IPS-18c (cell line): ENCODE measurements around the gene ALPL.

Experiments
- H3K4me3 ChIP-seq: 2 replicates; pipeline ENCODE4 v1.7.0; 2013; ENCODE audit warnings: low read depth, mild to moderate bottlenecking, low read length, moderate library complexity; ENCODE audit not compliant: insufficient read depth
- H3K9me3 ChIP-seq: one replicate; pipeline ENCODE4 v1.6.1; 2013; ENCODE audit warnings: mild to moderate bottlenecking, low read length, moderate library complexity; ENCODE audit not compliant: control insufficient read depth, insufficient read depth

The ALPL gene

DNA sequence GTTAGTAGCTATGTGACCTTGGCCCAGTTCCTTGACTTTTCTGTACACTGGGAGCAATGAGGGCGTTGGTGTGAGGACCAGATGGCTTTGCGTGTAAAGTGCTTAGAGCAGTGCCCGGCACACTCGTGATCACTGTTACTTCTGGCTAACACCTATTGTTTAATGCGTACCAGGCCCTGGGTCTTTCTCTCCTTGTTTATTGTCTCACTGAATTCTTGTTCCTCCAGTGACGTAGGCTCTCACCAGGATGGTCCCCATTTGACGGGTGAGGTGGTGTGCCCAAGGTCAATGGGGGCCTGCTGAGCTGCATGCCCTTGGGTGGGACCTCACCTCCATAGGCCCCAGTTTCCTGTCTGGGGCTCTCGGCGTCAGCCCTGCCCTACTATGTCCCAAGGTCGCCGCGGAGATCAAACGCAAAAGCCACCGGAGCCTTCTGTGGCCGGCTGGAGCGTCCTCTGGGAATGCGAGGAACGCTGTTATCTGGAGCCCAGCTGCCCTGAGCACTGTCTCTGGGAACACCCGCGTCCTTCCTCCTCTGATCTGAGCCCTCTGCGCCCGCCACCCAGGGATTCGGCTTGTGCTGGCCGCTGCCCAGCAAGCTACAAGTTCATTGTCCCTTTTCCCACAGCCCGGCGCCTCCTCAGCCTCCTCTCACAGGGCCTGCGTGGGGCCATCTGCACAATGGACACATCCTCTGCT is 28.9 kb downstream of the ALPL start:
- no peak overlapping the region for H3K4me3 ChIP-seq
- peaks cover 3% of the 10 kb centered on the region for H3K9me3 ChIP-seq

DNA sequence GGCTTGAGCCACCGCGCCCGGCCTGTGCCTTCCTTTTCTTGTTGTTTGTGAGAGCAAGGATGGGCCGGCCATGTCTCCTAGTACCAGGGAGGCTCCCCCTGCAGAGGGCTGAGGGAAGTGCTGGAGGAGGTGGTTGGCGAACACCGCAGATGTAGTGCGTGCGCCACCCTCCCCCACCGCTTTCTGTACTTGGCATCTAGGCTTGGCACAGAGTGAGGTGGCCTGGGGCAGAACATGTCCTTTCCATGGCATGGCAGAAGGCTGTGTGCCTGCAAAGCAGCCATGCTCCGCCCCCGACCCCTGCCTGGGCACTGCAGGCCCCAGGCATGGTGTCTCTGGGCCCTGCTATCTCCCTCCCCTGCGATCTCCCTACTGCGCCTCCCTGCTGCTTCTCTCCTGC is 30.7 kb downstream of the ALPL start:
- no peak overlapping the region for H3K4me3 ChIP-seq
- peaks cover 3% of the 10 kb centered on the region for H3K9me3 ChIP-seq

DNA sequence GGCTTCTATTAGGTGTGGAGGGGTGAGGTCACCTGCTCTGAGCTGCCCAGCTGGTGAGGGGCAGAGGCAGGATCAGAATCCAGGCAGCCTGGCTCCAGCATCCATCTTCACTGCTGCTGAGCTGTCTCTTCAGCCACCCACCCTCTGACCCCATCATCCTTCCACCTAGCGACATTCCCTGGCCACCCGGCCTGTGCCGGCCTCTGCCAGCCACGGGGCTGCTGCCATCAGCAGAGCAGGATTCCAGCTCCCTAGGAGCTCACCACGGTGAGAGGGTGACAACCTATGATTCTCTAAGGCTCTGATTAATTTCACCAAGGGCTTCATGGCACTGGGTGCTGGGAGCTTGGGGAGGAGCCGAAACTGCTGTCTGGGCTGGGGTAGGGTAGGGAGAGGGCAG is 32.1 kb downstream of the ALPL start:
- Histone ChIP-seq H3K4me3 (no peak overlapping the region), H3K9me3 (peaks cover 3% of the 10 kb centered on the region)

DNA sequence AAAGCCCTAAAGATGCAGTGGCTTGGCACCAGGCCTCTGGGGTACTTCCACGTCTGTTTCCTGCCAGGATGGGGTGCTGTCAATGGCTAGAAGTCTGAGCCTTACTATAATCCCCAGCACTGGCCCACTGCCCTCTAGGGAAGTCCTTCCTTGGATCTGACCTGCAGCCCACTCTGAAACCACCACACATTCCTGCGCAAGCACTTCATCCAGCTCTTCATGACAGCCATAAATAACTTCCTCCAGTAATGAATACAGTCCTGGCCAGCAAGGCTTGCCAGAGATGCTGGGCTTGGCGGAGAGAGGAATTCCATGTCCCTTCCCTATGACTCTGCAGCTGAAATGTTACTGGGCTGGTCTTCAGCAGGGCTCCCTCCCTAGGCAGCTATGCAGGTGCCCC is 32.6 kb downstream of the ALPL start:
- Histone ChIP-seq H3K4me3 (no peak overlapping the region), H3K9me3 (no peaks in the 10 kb centered on the region)

DNA sequence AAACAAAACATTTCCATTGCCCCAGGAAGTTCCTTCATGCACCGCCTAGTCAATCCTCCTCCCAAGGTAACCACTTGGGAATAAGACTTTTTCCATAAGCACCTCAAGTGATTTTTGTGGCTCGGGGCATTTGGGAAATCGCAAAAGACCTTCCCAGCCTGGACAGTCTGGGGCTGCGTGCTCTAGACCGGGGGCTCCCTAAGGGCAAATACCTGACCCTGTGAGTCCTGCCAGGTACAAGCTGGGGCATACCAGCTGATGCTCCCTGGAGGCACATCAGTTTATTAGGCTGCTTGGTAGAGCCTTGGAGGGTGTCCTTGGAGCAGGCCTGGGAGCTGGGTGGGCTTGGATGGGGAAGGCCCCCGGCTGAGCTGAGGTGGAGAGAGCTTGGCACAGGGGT is 34.4 kb downstream of the ALPL start:
- no peaks in the 10 kb centered on the region for H3K9me3 ChIP-seq
- no peak overlapping the region for H3K4me3 ChIP-seq

DNA sequence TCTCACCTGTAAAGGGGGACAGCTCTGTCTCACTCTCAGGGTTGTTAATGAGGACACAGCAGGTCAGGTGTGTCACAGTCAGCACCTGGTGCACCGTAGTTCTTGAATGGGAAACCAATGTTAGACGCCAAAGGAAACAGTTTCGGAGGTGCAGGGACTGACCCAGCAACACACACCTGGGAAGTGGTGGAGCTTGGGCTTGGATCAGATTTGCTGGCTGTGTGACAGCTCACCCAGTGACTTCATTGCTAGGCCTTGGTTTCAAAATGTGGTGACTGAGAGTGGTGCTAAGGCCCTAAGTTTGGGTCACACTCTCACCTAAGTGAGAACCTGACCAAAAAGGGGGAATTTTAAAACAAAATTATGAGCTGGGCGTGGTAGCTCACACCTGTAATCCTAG is 34.9 kb downstream of the ALPL start:
- Histone ChIP-seq H3K9me3 (no peaks in the 10 kb centered on the region), H3K4me3 (no peak overlapping the region)

GRCh38 chr1:21546122-21546825 is 37.1 kb downstream of the ALPL start:
- Histone ChIP-seq H3K4me3 (no peak overlapping the region), H3K9me3 (no peaks in the 10 kb centered on the region)

DNA sequence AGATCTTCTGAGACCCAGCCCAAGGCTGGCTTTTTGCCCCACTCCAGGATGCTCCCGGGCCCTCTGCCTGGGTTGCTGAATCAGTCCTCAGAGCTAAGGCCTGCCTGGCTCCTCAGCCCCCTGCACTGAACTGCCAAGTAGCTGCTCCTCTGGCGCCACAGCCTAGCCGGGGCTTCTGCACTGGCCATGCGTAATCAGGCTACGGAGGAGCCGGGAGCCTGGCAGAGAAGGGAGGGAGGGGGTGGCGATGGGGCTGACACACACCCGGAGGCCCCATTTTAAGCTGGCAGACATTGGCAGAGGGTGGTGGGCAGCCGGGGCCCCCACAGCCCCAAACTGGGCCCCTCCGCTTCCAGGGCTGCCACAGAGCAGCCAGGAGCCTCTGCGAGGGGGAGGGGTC is 38.7 kb downstream of the ALPL start:
- Histone ChIP-seq H3K9me3 (no peaks in the 10 kb centered on the region), H3K4me3 (no peak overlapping the region)

GRCh38 chr1:21550097-21550496 is 40.9 kb downstream of the ALPL start:
- no peaks in the 10 kb centered on the region for H3K9me3 ChIP-seq
- no peak overlapping the region for H3K4me3 ChIP-seq

DNA sequence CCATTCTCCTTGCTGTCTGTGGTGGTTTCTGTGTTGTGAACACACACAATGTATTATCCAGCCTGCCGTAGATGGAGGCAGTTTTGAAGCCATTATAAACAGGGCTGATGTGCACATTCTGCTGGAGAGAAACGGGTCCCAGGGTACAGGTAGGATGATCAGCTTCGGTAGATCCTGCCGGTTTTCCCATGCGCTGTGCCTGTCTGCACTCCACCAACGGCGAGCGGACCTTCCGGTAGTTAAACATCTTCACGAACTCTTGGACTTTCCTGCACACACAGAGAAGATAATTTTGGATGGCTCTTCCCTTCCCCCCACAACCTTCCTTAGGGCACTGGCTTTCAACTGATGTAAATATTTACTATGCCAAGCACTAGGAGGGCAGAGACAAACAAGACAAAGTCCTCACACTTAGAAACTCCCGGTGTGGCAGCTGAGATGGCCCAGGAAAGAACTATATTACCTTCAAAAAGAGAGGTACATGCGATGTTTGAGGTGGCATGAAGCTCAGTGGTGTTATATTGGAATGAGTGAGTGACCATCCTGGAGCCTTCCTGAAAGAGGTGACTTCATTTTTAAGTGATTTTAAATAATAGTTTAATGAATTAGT is 41.7 kb downstream of the ALPL start:
- Histone ChIP-seq H3K9me3 (no peaks in the 10 kb centered on the region), H3K4me3 (no peak overlapping the region; the same call in 1 of the 2 replicates)

DNA sequence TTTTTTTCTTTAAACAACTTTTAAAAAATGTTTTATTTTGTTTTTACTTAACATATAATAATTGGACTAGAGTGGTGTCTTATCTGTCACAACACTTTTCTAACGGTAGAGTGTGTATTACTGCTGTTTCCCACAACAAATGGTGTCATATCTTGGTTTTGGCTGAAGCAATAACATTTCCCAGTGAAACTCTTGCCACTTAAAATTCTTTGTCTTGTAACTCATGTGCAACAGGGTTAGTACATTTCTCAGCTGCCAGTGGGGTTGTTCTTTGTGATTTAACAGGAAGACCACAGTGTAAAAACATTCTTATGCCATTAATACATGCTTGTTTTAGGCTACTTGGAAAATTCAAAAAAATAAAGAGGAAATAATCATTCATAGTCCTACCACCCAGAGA is 43.5 kb downstream of the ALPL start:
- no peaks in the 10 kb centered on the region for H3K9me3 ChIP-seq
- H3K4me3 ChIP-seq, result no peak overlapping the region

GRCh38 chr1:21553116-21553926 is 44.1 kb downstream of the ALPL start:
- Histone ChIP-seq H3K9me3 (no peaks in the 10 kb centered on the region), H3K4me3 (no peak overlapping the region)

DNA sequence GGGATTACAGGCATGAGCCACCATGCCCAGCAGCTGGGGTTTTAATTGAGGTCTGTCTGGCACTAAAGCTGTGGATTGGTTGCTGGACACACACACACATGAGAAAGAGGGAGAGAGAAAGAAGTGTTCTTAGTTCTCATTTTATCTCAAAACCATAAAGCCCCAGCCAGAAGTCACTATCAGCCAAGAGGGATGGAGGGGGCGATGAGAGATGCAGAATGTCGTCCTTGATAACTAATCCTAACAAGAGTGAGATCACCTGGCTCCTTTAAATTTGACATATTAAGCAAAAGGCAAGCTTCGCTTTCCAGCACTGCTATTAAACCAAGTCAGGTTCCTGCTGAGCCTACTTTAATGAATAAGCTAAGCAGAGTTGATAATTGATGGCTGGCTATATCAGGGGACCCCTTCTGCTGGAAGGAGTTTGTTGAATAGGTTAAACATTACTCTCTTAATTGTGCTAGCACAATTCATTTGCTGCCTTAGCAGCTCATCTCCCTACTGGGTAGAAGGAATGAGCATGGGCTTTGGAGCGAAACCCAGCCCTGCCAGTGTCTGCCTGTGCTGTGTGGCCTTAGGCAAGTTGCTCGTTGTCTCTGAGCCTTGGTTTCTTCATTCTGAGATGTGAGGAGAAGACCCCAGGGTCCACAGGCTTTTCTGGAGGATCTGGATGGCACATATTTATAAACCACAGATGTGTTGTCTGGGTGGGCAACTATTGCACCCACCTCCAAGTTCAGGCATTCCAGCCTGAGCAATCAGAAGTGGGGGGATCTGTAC is 50.8 kb downstream of the ALPL start:
- no peaks in the 10 kb centered on the region for H3K9me3 ChIP-seq
- H3K4me3 ChIP-seq, result no peak overlapping the region

GRCh38 chr1:21560916-21561638 is 51.9 kb downstream of the ALPL start:
- Histone ChIP-seq H3K9me3 (no peaks in the 10 kb centered on the region), H3K4me3 (no peak overlapping the region)

- H3K9me3 ChIP-seq, result no peaks in the 10 kb centered on the region
- H3K4me3 ChIP-seq, result no peak overlapping the region
Observed at GRCh38 chr1:21562896-21563295, 53.7 kb downstream of the ALPL start.

DNA sequence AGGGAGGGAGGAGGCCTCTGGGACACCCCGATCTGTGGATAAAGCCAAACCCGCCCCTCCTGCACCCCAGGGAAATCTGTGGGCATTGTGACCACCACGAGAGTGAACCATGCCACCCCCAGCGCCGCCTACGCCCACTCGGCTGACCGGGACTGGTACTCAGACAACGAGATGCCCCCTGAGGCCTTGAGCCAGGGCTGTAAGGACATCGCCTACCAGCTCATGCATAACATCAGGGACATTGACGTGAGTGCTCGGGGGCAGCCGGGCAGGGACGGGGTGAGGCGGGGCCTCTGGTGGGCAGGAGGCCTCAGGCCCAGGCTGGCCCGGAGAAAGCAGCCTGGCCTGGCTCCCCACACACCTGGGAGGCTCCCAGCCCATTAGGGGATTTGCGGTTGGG is 54.7 kb downstream of the ALPL start:
- no peaks in the 10 kb centered on the region for H3K9me3 ChIP-seq
- H3K4me3 ChIP-seq, result no peak overlapping the region
